Liver (tissue), 9 donors: Measurements from ENCODE around the gene RELN. TPM values are rescaled to one million over a fixed set of nuclear protein-coding genes. Genes with fewer than 3 reads are reported as not detected.

ENCODE experiments used
- DNase-seq: peaks from one replicate; pipeline ENCODE4 v3.0.0-alpha.2; 2017; ENCODE audit warnings: low spot score
- H3K27ac ChIP-seq, 2 donors: one replicate each; pipeline ENCODE4 v1.7.0; 2013; ENCODE audit warnings: inconsistent platforms in 2 of 2, low read length in 2 of 2, control low read depth in 1 of 2, low read depth in 1 of 2, mild to moderate bottlenecking in 1 of 2
- H3K27me3 ChIP-seq, 4 donors: one replicate each; pipeline versions ENCODE4 v1.6.1 to v1.7.0; 2013; ENCODE audit warnings: low read length in 3 of 4, inconsistent platforms in 1 of 4, mild to moderate bottlenecking in 1 of 4, moderate library complexity in 1 of 4; ENCODE audit not compliant: control insufficient read depth in 4 of 4, insufficient read depth in 4 of 4
- H3K36me3 ChIP-seq, 4 donors: one replicate each; pipeline versions ENCODE4 v1.6.1 to v1.7.0; 2013; ENCODE audit warnings: low read length in 3 of 4, mild to moderate bottlenecking in 3 of 4, low read depth in 1 of 4, moderate library complexity in 1 of 4; ENCODE audit not compliant: control insufficient read depth in 4 of 4, insufficient read depth in 3 of 4
- H3K4me1 ChIP-seq, 4 donors: one replicate each; pipeline versions ENCODE4 v1.6.1 to v1.7.0; 2013; ENCODE audit warnings: low read length in 3 of 4, mild to moderate bottlenecking in 3 of 4, moderate library complexity in 1 of 4; ENCODE audit not compliant: control insufficient read depth in 4 of 4, insufficient read depth in 4 of 4
- H3K4me3 ChIP-seq, 3 donors: one replicate each; pipeline versions ENCODE4 v1.6.1 to v1.7.0; 2013; ENCODE audit warnings: low read length in 3 of 3, control low read depth in 1 of 3, low read depth in 1 of 3, mild to moderate bottlenecking in 1 of 3
- H3K9ac ChIP-seq, 2 donors: one replicate each; pipeline ENCODE4 v1.7.0; 2013; ENCODE audit warnings: low read length in 2 of 2, mild to moderate bottlenecking in 2 of 2, moderate library complexity in 2 of 2, control low read depth in 1 of 2, low read depth in 1 of 2
- H3K9me3 ChIP-seq, 4 donors: one replicate each; pipeline versions ENCODE4 v1.6.1 to v1.7.0; 2013; ENCODE audit warnings: low read length in 3 of 4; ENCODE audit not compliant: control insufficient read depth in 4 of 4
- ATF3 ChIP-seq: IDR thresholded peaks from 2 replicates; pipeline ENCODE4 v1.6.1; 2016; ENCODE audit warnings: antibody characterized with exemption
- CTCF ChIP-seq: fragments of 150-350 bp; IDR thresholded peaks from 2 replicates; pipeline ENCODE4 v1.5.1; 2017; ENCODE audit warnings: improper control_type of control experiment, low read depth, low read length; ENCODE audit not compliant: missing input control
- EGR1 ChIP-seq, 2 donors: IDR thresholded peaks; 2 replicates each; pipeline ENCODE4 v1.6.1; 2016 to 2018; ENCODE audit warnings: antibody characterized with exemption in 2 of 2, low read depth in 2 of 2
- FOXA1 ChIP-seq: IDR thresholded peaks from 2 replicates; pipeline ENCODE4 v1.6.1; 2016; ENCODE audit warnings: antibody characterized with exemption
- GABPA ChIP-seq, 2 donors: IDR thresholded peaks in 1 of 2; conservative IDR thresholded peaks in 1 of 2; 2 replicates each; pipeline ENCODE4 v1.6.1; 2016; ENCODE audit warnings: antibody characterized with exemption in 2 of 2, mild to moderate bottlenecking in 1 of 2, moderate library complexity in 1 of 2
- HNF4A ChIP-seq, 2 donors: conservative IDR thresholded peaks; 2 replicates each; pipeline ENCODE4 v1.6.1; 2016; ENCODE audit warnings: antibody characterized with exemption in 2 of 2, mild to moderate bottlenecking in 2 of 2
- HNF4G ChIP-seq: IDR thresholded peaks from 2 replicates; pipeline ENCODE4 v1.6.1; 2016; ENCODE audit warnings: antibody characterized with exemption
- JUND ChIP-seq, 2 donors: IDR thresholded peaks; 2 replicates each; pipeline ENCODE4 v1.6.1; 2016; ENCODE audit warnings: antibody characterized with exemption in 2 of 2
- MAX ChIP-seq: IDR thresholded peaks from 2 replicates; pipeline ENCODE4 v1.6.1; 2016; ENCODE audit warnings: antibody characterized with exemption
- NR2F2 ChIP-seq: IDR thresholded peaks from 2 replicates; pipeline ENCODE4 v1.6.1; 2016; ENCODE audit warnings: antibody characterized with exemption
- RAD21 ChIP-seq, 2 donors: IDR thresholded peaks; 2 replicates each; pipeline ENCODE4 v1.6.1; 2016; ENCODE audit warnings: antibody characterized with exemption in 2 of 2, mild to moderate bottlenecking in 2 of 2
- RXRA ChIP-seq, 2 donors: IDR thresholded peaks; 2 replicates each; pipeline ENCODE4 v1.6.1; 2017 to 2018; ENCODE audit warnings: antibody characterized with exemption in 2 of 2, mild to moderate bottlenecking in 1 of 2
- SP1 ChIP-seq: IDR thresholded peaks from 2 replicates; pipeline ENCODE4 v1.6.1; 2018; ENCODE audit warnings: antibody characterized with exemption, mild to moderate bottlenecking
- TAF1 ChIP-seq: conservative IDR thresholded peaks from 2 replicates; pipeline ENCODE4 v1.6.1; 2016; ENCODE audit warnings: antibody characterized with exemption, mild to moderate bottlenecking
- YY1 ChIP-seq: IDR thresholded peaks from 2 replicates; pipeline ENCODE4 v1.6.1; 2016; ENCODE audit warnings: antibody characterized with exemption, mild to moderate bottlenecking
- ZBTB33 ChIP-seq: IDR thresholded peaks from 2 replicates; pipeline ENCODE4 v1.6.1; 2016; ENCODE audit warnings: antibody characterized with exemption
- WGBS: extraction: QIAGEN DNeasy Blood & Tissue Kit; methylation state at CpG from one replicate; pipeline ENCODE4 v1.1.7; 2013; 5-methylcytosine and 5-hydroxymethylcytosine counted together
- polyA plus RNA-seq, 2 donors: library from polyadenylated mRNA; stranded (reverse) in 1 of 2; unstranded in 1 of 2; fragments of 200-250 nt in 1 of 2; fragments of >200 nt in 1 of 2; fragmentation: Nextera tagmentation in 1 of 2; extraction: Ambion mirVana in 1 of 2; gene quantifications; one replicate each; pipeline versions ENCODE4 v1.2.1 to v1.2.3, GENCODE V29; 2013 to 2015
- total RNA-seq, 2 donors: library from RNA; depleted of rRNA; stranded (reverse); fragments of >200 nt; gene quantifications; one replicate each; pipeline ENCODE4 v1.2.3, GENCODE V29; 2014
- TF ChIP-seq, protein P1 (sequence below): IDR thresholded peaks from 2 replicates; pipeline ENCODE4 v1.6.1; 2016; ENCODE audit warnings: antibody characterized with exemption, mild to moderate bottlenecking
- donor health status: healthy.
- donor health status: healthy.
- donor health status: healthy.
- donor health status: healthy.
- donor health status: healthy.

Gene RELN
- total and polyA plus RNA-seq, 4 donors, result 10.0 to 69.8 (median 28.4) TPM

DNA sequence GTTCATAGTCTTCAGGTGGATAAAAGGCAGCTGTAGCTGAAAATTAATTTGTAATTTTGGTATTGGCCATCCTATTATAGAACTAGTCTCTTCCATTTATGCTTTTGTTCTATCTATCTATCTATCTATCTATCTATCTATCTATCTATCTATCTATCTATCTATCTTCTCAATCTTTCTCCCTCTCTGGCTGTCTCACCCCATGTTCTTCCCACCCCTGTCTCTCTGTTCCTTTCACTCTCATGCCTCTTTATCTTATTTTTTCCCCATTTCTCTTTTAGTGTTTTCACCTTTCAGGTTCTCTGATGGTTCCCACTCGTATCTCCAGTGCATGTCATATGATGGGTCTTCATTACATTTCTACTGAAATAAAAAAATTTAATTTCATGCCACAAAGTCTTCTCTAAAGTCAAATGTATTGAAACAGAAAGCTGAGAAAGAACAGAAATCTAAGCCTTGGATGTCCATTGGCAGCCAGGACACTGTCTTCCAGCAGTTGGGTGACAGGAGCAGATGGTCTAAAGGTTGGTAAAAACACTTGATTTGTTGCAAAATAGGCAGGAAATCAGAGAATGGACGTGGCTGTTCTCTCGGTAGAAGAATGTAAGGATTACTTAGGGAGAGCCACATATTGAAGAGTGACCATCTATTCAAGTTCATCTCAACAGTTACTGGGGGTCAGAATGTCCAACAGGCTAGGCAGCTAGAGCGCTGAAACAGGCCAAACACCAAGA, 127.0 kb downstream of the RELN start:
- peaks cover 0 to 4% (median 1%) of the 10 kb centered on the region in 4 donors for H3K4me1 ChIP-seq
- no peaks in the 10 kb centered on the region for H3K9me3 ChIP-seq
- no peak for DNase-seq
- H3K4me3 ChIP-seq, result no peak overlapping the region
- TF ChIP-seq ZBTB33 (no peak), HNF4A (conservative IDR thresholded peaks at IDR 0.05) (no peak), EGR1 (IDR thresholded peaks at IDR 0.05; ENCODE audit: low read depth in 2 of 2) (no peak), YY1 (no peak), NR2F2 (no peak), RAD21 (IDR thresholded peaks at IDR 0.05) (no peak), RXRA (IDR thresholded peaks at IDR 0.05) (no peak), FOXA1 (no peak)
- TF ChIP-seq, protein P1, sequence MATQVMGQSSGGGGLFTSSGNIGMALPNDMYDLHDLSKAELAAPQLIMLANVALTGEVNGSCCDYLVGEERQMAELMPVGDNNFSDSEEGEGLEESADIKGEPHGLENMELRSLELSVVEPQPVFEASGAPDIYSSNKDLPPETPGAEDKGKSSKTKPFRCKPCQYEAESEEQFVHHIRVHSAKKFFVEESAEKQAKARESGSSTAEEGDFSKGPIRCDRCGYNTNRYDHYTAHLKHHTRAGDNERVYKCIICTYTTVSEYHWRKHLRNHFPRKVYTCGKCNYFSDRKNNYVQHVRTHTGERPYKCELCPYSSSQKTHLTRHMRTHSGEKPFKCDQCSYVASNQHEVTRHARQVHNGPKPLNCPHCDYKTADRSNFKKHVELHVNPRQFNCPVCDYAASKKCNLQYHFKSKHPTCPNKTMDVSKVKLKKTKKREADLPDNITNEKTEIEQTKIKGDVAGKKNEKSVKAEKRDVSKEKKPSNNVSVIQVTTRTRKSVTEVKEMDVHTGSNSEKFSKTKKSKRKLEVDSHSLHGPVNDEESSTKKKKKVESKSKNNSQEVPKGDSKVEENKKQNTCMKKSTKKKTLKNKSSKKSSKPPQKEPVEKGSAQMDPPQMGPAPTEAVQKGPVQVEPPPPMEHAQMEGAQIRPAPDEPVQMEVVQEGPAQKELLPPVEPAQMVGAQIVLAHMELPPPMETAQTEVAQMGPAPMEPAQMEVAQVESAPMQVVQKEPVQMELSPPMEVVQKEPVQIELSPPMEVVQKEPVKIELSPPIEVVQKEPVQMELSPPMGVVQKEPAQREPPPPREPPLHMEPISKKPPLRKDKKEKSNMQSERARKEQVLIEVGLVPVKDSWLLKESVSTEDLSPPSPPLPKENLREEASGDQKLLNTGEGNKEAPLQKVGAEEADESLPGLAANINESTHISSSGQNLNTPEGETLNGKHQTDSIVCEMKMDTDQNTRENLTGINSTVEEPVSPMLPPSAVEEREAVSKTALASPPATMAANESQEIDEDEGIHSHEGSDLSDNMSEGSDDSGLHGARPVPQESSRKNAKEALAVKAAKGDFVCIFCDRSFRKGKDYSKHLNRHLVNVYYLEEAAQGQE, result no peak
- H3K27ac ChIP-seq, result no peak overlapping the region
- 81% methylated on average over 4 of the region's 4 CpGs for WGBS
- H3K36me3 ChIP-seq, result no peaks in the 10 kb centered on the region
- no peaks in the 10 kb centered on the region for H3K27me3 ChIP-seq
- H3K9ac ChIP-seq, result no peak overlapping the region

DNA sequence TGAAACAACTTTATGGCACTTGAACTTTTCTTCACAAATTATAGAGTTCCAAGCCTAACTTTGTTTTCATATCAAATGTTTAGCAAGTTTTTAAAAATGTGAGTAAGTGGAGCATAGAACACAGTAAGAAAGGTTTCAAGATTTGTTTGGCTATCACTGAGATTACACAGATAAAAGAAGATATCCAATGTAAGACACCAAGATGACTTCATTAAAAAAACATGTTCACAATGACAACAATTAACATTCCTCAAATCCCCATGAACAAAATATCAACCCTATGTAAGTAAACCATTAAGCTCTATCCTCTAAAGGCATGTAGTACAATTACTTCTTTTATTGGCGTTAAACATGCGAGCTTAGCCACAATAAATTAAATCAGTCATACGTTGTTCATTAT, 129.7 kb downstream of the RELN start:
- no peaks in the 10 kb centered on the region for H3K36me3 ChIP-seq
- H3K9ac ChIP-seq, result no peak overlapping the region
- no peak overlapping the region for H3K27ac ChIP-seq
- WGBS, result 79% methylated on average over 3 of the region's 3 CpGs
- DNase-seq, result no peak
- H3K4me1 ChIP-seq, result no peaks in the 10 kb centered on the region
- H3K4me3 ChIP-seq, result no peak overlapping the region
- no peaks in the 10 kb centered on the region for H3K27me3 ChIP-seq
- no peaks in the 10 kb centered on the region for H3K9me3 ChIP-seq
- TF ChIP-seq ATF3 (no peak), RAD21 (IDR thresholded peaks at IDR 0.05) (no peak), YY1 (no peak), RXRA (IDR thresholded peaks at IDR 0.05) (no peak), JUND (IDR thresholded peaks at IDR 0.05) (no peak), MAX (no peak), SP1 (no peak), GABPA (IDR thresholded peaks at IDR 0.05 in 1 of 2, conservative IDR thresholded peaks at IDR 0.05 in 1 of 2) (no peak), NR2F2 (no peak), EGR1 (IDR thresholded peaks at IDR 0.05; ENCODE audit: low read depth in 2 of 2) (no peak), HNF4A (conservative IDR thresholded peaks at IDR 0.05) (no peak), HNF4G (no peak), TAF1 (no peak), ZBTB33 (no peak), FOXA1 (no peak), CTCF (no peak)
- TF ChIP-seq, protein P1, result no peak
